HepG2 (cell line): ENCODE results near the gene ABI3BP. TPM values are rescaled to one million over a fixed set of nuclear protein-coding genes. Genes with fewer than 3 reads are reported as not detected.

Experiments used
- ATAC-seq: fragments of 200-7000 bp; cut with Tn5 transposase; 3 replicates; pipeline ENCODE4 v1.9.1; 2020; ENCODE audit warnings: mild to moderate bottlenecking, moderate library complexity
- BruUV-seq: library from RNA; stranded (reverse); fragments of 400-500 nt; replicated peaks from 2 replicates; lab custom pipeline; 2021; lab: Mats Ljungman, UMichigan
- CTCF ChIA-PET: fragments of 300-600 bp; formaldehyde crosslinking; extraction: SDS; loops from one replicate; lab custom pipeline; 2021; ENCODE audit warnings: low total read pairs, inconsistent platforms, low intra/inter-chr PET ratio; lab: Yijun Ruan, JAX
- POLR2A ChIA-PET: fragments of 350-600 bp; sonication (Branson Sonifier 250); formaldehyde crosslinking; loops from one replicate; lab custom pipeline; 2020; ENCODE audit warnings: antibody characterized with exemption, inconsistent platforms; lab: Yijun Ruan, JAX
- DNase-seq: peaks from one replicate; pipeline ENCODE4 v3.0.0-alpha.2; 2015; ENCODE audit warnings: low spot score
- FAIRE-seq: peaks from 3 replicates; lab custom pipeline; 2011; peaks lifted over from hg19 to GRCh38; lab: Jason Lieb, UNC
- H2AFZ ChIP-seq: one replicate; pipeline ENCODE4 v1.6.1; 2011; ENCODE audit warnings: low read length, inconsistent platforms
- H3K27ac ChIP-seq: fragments of 300-600 bp; 3 replicates; pipeline ENCODE4 v1.8.0; 2011; ENCODE audit warnings: mixed run types, mild to moderate bottlenecking, mixed read lengths, low read length, inconsistent platforms; ENCODE audit not compliant: insufficient read depth; ENCODE audit errors: extremely low read length
- H3K27me3 ChIP-seq, 2 experiments: fragments of 200-600 bp in 1 of 2; 2 replicates in 1 of 2; 3 replicates in 1 of 2; pipeline versions ENCODE4 v1.6.0 to v1.8.0; 2011; ENCODE audit warnings: low read length in 2 of 2, mild to moderate bottlenecking in 2 of 2, moderate library complexity in 2 of 2, inconsistent platforms in 1 of 2; ENCODE audit not compliant: insufficient read depth in 2 of 2, control insufficient read depth in 1 of 2
- H3K36me3 ChIP-seq, 2 experiments: fragments of 200-600 bp in 1 of 2; replicated peaks in 1 of 2; 2 replicates in 1 of 2; 3 replicates in 1 of 2; pipeline versions ENCODE4 v1.5.1 to v1.8.0; 2011; ENCODE audit warnings: low read length in 2 of 2, inconsistent platforms in 1 of 2; ENCODE audit not compliant: insufficient read depth in 2 of 2, control insufficient read depth in 1 of 2
- H3K4me1 ChIP-seq: 2 replicates; pipeline ENCODE4 v1.5.1; 2012; ENCODE audit warnings: low read length, inconsistent platforms; ENCODE audit not compliant: insufficient read depth
- H3K4me2 ChIP-seq: 2 replicates; pipeline ENCODE4 v1.6.0; 2011; ENCODE audit warnings: low read depth, low read length, inconsistent platforms
- H3K4me3 ChIP-seq, 3 experiments: fragments of 200-600 bp in 1 of 3; sonication (generic), shearing (Covaris generic) in 1 of 3; replicated peaks in 1 of 3; 2 replicates each; pipeline ENCODE4 v1.5.1; 2011 to 2016; ENCODE audit warnings: low read length in 3 of 3, inconsistent platforms in 2 of 3, low read depth in 2 of 3, mild to moderate bottlenecking in 2 of 3, control low read depth in 1 of 3, mixed read lengths in 1 of 3; ENCODE audit not compliant: insufficient read depth in 1 of 3
- H3K79me2 ChIP-seq: one replicate; pipeline ENCODE4 v1.6.1; 2011; ENCODE audit warnings: low read length, inconsistent platforms; ENCODE audit not compliant: insufficient read depth
- H3K9ac ChIP-seq: 2 replicates; pipeline ENCODE4 v1.6.0; 2011; ENCODE audit warnings: mild to moderate bottlenecking, low read depth, low read length, inconsistent platforms; ENCODE audit not compliant: insufficient read depth
- H3K9me3 ChIP-seq: 2 replicates; pipeline ENCODE4 v1.5.1; 2012; ENCODE audit warnings: mild to moderate bottlenecking, low read length
- H4K20me1 ChIP-seq: 2 replicates; pipeline ENCODE4 v1.6.0; 2011; ENCODE audit warnings: inconsistent platforms, mild to moderate bottlenecking, low read length, moderate library complexity; ENCODE audit not compliant: insufficient read depth
- ERF ChIP-seq: IDR thresholded peaks from 2 replicates; pipeline ENCODE4 v1.6.1; 2018; ENCODE audit warnings: missing biosample characterization, missing genetic modification reagents
- HNRNPLL ChIP-seq: fragments of 200-400 bp; formaldehyde crosslinking; IDR thresholded peaks from 2 replicates; pipeline ENCODE4 v1.6.1; 2017; ENCODE audit warnings: mild to moderate bottlenecking, low read depth, low read length; ENCODE audit not compliant: poor library complexity, severe bottlenecking
- POLR2A ChIP-seq, 2 experiments: IDR thresholded peaks; 2 replicates each; pipeline ENCODE4 v1.6.1; 2011; ENCODE audit warnings: low read depth in 2 of 2, low read length in 2 of 2, mild to moderate bottlenecking in 1 of 2, moderate library complexity in 1 of 2; ENCODE audit not compliant: insufficient read depth in 1 of 2
- RFX3 ChIP-seq: IDR thresholded peaks from 2 replicates; pipeline ENCODE4 v1.6.1; 2016; ENCODE audit warnings: missing biosample characterization, missing genetic modification reagents
- RORA ChIP-seq: sonication (generic); formaldehyde crosslinking; IDR thresholded peaks from 2 replicates; pipeline ENCODE4 v1.5.0; 2020; ENCODE audit warnings: mild to moderate bottlenecking, missing genetic modification reagents, moderate library complexity
- SATB2 ChIP-seq: sonication (generic); formaldehyde crosslinking; IDR thresholded peaks from 2 replicates; pipeline ENCODE4 v1.5.0; 2020; ENCODE audit warnings: missing genetic modification reagents
- ZNF274 ChIP-seq: sonication (generic); formaldehyde crosslinking; IDR thresholded peaks from 2 replicates; pipeline ENCODE4 v1.5.1; 2020; ENCODE audit warnings: mild to moderate bottlenecking, missing genetic modification reagents
- ZNF33A ChIP-seq: sonication (generic); formaldehyde crosslinking; IDR thresholded peaks from 2 replicates; pipeline ENCODE4 v1.5.1; 2020; ENCODE audit warnings: missing genetic modification reagents, mild to moderate bottlenecking, moderate library complexity, borderline replicate concordance
- ZNF432 ChIP-seq: sonication (generic); formaldehyde crosslinking; IDR thresholded peaks from 2 replicates; pipeline ENCODE4 v1.5.0; 2020; ENCODE audit warnings: missing genetic modification reagents, mild to moderate bottlenecking, borderline replicate concordance
- ZNF672 ChIP-seq: sonication (generic); formaldehyde crosslinking; IDR thresholded peaks from 2 replicates; pipeline ENCODE4 v1.8.1; 2022; ENCODE audit warnings: missing genetic modification reagents
- WGBS: methylation state at CpG from one replicate; pipeline ENCODE4 v1.1.6; 2017; ENCODE audit warnings: low lambda C conversion rate; 5-methylcytosine and 5-hydroxymethylcytosine counted together
- in situ Hi-C: cut with HindIII; loops from 2 replicates; pipeline ENCODE4 v1.10.0; 2017; ENCODE audit warnings: low pct_unique_long_range_greater_than_20kb; ENCODE audit not compliant: extremely low pct_ligation_motif_present
- intact Hi-C: fragments of 100-400 bp; cut with micrococcal nuclease; formaldehyde crosslinking; loops from one replicate; pipeline ENCODE4 v1.10.0; 2022; ENCODE audit not compliant: unreplicated experiment
- polyA plus RNA-seq, 8 experiments: library from polyadenylated mRNA; depleted of rRNA in 3 of 8; stranded (reverse) in 7 of 8; unstranded in 1 of 8; fragments of >200 nt; fragmentation: Illumina TruSeq in 4 of 8; extraction: Trizol in 4 of 8; gene quantifications; 2 replicates each; pipeline versions ENCODE4 v1.2.1 to v1.2.3, GENCODE V29; 2011 to 2016; ENCODE audit warnings: low read depth in 4 of 8, missing spikeins in 1 of 8, mixed read lengths in 1 of 8; ENCODE audit not compliant: insufficient read depth in 1 of 8
- total RNA-seq, 5 experiments: library from RNA; depleted of rRNA; stranded (reverse); fragments of >200 nt; fragmentation: Illumina TruSeq; extraction: Trizol; gene quantifications; 2 replicates each; pipeline ENCODE4 v1.2.3, GENCODE V29; 2016; ENCODE audit warnings: low read depth in 1 of 5
- TF ChIP-seq, protein P1 (sequence below): sonication (generic); formaldehyde crosslinking; IDR thresholded peaks from 2 replicates; pipeline ENCODE4 v1.8.0; 2022; ENCODE audit warnings: mild to moderate bottlenecking, missing genetic modification reagents, moderate library complexity

The ABI3BP gene
- total and polyA plus RNA-seq, 2 of the 13 experiments (the other 11 are each of a cell fraction or from before 2014, with no cell fraction given), result not detected

DNA sequence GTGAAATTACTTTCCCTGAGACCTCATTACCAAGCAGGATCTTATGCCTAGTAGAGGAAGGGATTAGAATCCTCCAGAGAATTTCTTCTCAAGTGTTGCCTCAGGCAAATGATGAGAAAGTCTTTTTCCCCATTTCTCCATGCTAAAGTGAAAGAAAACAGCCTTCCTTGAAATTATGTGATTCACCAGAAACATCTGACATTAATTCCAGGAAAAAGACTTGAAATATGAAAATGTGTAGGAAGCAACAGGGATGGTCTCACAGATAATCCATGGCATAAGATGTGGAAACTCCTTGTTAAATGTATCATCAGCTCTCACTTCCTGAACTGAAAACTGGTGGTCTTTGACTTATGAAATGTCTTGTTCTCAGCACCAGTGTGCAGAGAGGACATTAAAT lies 17.9 kb upstream of the ABI3BP start:
- Histone ChIP-seq H3K4me2 (no peak overlapping the region), H3K9me3 (no peaks in the 10 kb centered on the region; the same call in 1 of the 2 replicates)
- intact Hi-C loops, result no loop called here
- no peak for TF ChIP-seq HNRNPLL
- TF ChIP-seq ZNF672 (CRISPR knock-in tag), result no peak
- TF ChIP-seq SATB2, result no peak
- TF ChIP-seq, all 625 proteins: peak for 0
- H3K27ac ChIP-seq, result no peak overlapping the region
- H3K4me1 ChIP-seq, result no peaks in the 10 kb centered on the region
- H3K27me3 ChIP-seq, result no peaks in the 10 kb centered on the region
- no peak for FAIRE-seq
- BruUV-seq, result no TSS peak
- no peaks in the 10 kb centered on the region for H3K79me2 ChIP-seq
- POLR2A ChIA-PET, result no interaction called here
- ATAC-seq, result no peak
- no peak overlapping the region for H3K4me3 ChIP-seq
- DNase-seq, result no peak
- CTCF ChIA-PET, result no interaction called here
- no peak overlapping the region for H3K9ac ChIP-seq
- H2AFZ ChIP-seq, result no peak overlapping the region
- in situ Hi-C loops, result no loop called here
- no peaks in the 10 kb centered on the region for H3K36me3 ChIP-seq
- H4K20me1 ChIP-seq, result no peaks in the 10 kb centered on the region

DNA sequence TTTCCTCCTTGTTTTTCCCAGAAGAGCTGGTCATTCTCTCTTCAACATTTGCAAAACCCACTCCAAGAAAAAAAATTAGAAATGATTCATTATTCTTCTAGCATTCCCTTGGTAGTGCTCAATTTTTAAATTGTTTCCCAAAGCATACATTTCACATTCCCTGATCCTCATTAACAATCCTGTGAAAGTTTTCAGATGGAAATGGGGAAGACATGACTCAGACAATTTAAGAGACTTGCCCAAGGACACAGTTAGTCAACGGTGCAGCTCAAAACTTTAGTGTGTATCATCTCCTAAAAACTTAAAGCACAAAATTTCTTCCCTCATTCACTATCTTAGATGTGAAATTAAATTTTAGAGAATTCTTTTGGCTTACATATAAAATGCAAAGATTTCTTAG lies 17.1 kb upstream of the ABI3BP start:
- WGBS, result 0% methylated on average over 1 of the region's 1 CpG
- H3K9me3 ChIP-seq, result no peaks in the 10 kb centered on the region; the same call in 1 of the 2 replicates

More for the DNA sequence above, 17.1 kb upstream of the ABI3BP start:
- Histone ChIP-seq H4K20me1 (no peaks in the 10 kb centered on the region), H3K9ac (no peak overlapping the region), H3K36me3 (no peaks in the 10 kb centered on the region), H3K27me3 (no peaks in the 10 kb centered on the region), H3K27ac (no peak overlapping the region), H3K79me2 (no peaks in the 10 kb centered on the region), H2AFZ (no peak overlapping the region), H3K4me2 (no peak overlapping the region), H3K4me3 (no peak overlapping the region), H3K4me1 (no peaks in the 10 kb centered on the region)
- ChIA-PET POLR2A (no interaction called here), CTCF (no interaction called here)
- intact Hi-C loops, result no loop called here
- BruUV-seq, result no TSS peak
- ATAC-seq (no peak), FAIRE-seq (no peak), DNase-seq (no peak)
- TF ChIP-seq RORA (CRISPR knock-in tag) (no peak), RFX3 (CRISPR knock-in tag) (no peak), ZNF432 (no peak), POLR2A (IDR thresholded peaks at IDR 0.05; ENCODE audit: insufficient read depth in 1 of 2, low read depth in 2 of 2, low read length in 2 of 2) (no peak), ERF (CRISPR knock-in tag) (no peak), ZNF33A (CRISPR knock-in tag) (no peak), ZNF274 (CRISPR knock-in tag) (no peak)
- TF ChIP-seq, protein P1, sequence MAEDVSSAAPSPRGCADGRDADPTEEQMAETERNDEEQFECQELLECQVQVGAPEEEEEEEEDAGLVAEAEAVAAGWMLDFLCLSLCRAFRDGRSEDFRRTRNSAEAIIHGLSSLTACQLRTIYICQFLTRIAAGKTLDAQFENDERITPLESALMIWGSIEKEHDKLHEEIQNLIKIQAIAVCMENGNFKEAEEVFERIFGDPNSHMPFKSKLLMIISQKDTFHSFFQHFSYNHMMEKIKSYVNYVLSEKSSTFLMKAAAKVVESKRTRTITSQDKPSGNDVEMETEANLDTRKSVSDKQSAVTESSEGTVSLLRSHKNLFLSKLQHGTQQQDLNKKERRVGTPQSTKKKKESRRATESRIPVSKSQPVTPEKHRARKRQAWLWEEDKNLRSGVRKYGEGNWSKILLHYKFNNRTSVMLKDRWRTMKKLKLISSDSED (CRISPR knock-in tag), result no peak
- in situ Hi-C loops, result no loop called here
